ENCODE data around the gene DDX20.

GRCh38 chr1:111762332-111762731 is 6.6 kb downstream of the DDX20 start:
- TF ChIP-seq CTCF (IDR thresholded peaks at IDR 0.05 in 4 of 5, conservative IDR thresholded peaks at IDR 0.05 in 1 of 5): no peak
- no peak for TF ChIP-seq POLR2A (IDR thresholded peaks at IDR 0.05)
